AG09319 (cell line): ENCODE measurements around the gene SUSD4.

ENCODE experiments used
- DNase-seq: peaks from one replicate; pipeline ENCODE4 v3.0.0-alpha.2; 2010; ENCODE audit warnings: low read depth; ENCODE audit errors: extremely low read depth
- TF ChIP-seq, protein P1 (sequence below): IDR thresholded peaks from 2 replicates; pipeline ENCODE4 v1.5.1; 2011; ENCODE audit warnings: low read depth, mild to moderate bottlenecking, inconsistent platforms, low read length, moderate library complexity

Gene SUSD4

DNA sequence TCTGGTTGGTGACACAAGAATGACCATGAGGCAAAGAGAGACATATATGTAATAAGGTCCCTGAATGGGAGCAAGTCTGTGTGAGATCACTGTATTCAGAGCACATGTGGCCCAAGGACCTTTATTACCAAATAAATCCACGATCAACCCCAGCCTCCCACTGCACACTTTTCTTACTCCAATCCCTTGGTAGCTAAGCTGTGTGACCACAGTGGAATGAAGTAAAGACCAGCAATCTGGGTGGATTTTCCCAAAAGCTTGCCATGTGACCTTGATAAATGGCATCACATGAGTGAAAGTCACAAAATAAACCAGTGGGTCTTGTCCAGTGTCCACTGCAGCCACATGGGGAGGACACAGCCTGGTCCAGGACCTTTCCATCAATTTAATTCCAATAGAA, 184.2 kb downstream of the SUSD4 start:
- TF ChIP-seq, protein P1, sequence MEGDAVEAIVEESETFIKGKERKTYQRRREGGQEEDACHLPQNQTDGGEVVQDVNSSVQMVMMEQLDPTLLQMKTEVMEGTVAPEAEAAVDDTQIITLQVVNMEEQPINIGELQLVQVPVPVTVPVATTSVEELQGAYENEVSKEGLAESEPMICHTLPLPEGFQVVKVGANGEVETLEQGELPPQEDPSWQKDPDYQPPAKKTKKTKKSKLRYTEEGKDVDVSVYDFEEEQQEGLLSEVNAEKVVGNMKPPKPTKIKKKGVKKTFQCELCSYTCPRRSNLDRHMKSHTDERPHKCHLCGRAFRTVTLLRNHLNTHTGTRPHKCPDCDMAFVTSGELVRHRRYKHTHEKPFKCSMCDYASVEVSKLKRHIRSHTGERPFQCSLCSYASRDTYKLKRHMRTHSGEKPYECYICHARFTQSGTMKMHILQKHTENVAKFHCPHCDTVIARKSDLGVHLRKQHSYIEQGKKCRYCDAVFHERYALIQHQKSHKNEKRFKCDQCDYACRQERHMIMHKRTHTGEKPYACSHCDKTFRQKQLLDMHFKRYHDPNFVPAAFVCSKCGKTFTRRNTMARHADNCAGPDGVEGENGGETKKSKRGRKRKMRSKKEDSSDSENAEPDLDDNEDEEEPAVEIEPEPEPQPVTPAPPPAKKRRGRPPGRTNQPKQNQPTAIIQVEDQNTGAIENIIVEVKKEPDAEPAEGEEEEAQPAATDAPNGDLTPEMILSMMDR, result no peak
- DNase-seq, result no peak

GRCh38 chr1:223179280-223179679, 184.7 kb downstream of the SUSD4 start:
- DNase-seq, result no peak
- TF ChIP-seq, protein P1, result no peak

- TF ChIP-seq, protein P1, result no peak
- no peak for DNase-seq
These were observed 186.3 kb downstream of the SUSD4 start for GRCh38 chr1:223177681-223178080.

DNA sequence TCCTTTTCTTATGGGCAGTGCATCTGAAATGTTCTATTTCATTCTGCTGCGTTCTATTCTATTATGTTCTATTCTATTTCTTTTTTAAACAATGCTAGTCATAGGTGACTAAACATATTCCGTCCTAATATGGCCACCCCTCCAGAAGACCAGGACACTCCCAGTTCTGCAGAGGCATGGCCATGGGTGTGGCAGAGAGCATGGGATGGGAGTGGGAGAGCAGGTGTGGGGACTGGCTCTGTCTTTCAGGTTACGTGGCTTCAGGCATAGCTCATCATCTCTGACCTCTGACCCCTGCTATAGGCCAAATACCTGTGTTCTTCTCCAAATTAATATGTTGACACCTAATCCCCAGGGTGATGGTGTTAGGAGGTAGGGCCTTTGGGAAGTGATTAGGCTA, 187.5 kb downstream of the SUSD4 start:
- TF ChIP-seq, protein P1, result no peak
- DNase-seq, result no peak

GRCh38 chr1:223175633-223176032, 188.3 kb downstream of the SUSD4 start:
- DNase-seq, result no peak
- TF ChIP-seq, protein P1, result no peak

DNA sequence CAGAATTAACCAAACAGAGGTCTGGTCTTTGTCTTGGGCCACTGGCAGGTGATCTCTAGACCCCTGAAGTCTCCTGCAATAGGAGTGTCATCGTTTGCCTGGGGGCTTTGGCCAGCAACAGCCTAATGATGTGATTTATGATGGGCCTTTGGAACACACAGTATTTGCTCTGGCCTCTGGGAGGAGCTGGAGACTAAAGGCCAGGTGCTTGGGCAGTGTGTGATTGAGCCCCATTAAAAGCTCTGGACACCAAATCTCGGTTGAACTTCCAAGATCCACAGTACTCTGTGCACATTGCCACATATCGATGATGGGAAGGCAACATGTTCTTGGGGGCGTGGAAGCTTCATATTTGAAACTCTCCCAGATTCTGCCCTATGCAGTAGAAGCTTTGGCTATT, 188.9 kb downstream of the SUSD4 start:
- DNase-seq, result no peak
- TF ChIP-seq, protein P1, result peak; percentile 14
